HEK293 (cell line): ENCODE results near the gene UQCRFS1.

Experiments
- CTCF ChIA-PET: fragments of 350-600 bp; formaldehyde crosslinking; extraction: SDS; loops from one replicate; lab custom pipeline; 2021; ENCODE audit warnings: antibody characterized with exemption; lab: Yijun Ruan, JAX
- POLR2A ChIA-PET: fragments of 300-600 bp; formaldehyde crosslinking; extraction: SDS; loops from one replicate; lab custom pipeline; 2020; ENCODE audit warnings: antibody characterized with exemption, inconsistent platforms; lab: Yijun Ruan, JAX
- H3K27ac ChIP-seq: fragments of 200-500 bp; sonication (Bioruptor generic); 2 replicates; pipeline ENCODE4 v1.5.1; 2014; ENCODE audit warnings: low read depth, low read length, control low read depth, inconsistent platforms; ENCODE audit errors: extremely low read depth
- H3K36me3 ChIP-seq, 2 experiments: fragments of 200-500 bp in 1 of 2; sonication (Bioruptor generic) in 1 of 2; 1 replicate in 1 of 2; 2 replicates in 1 of 2; pipeline ENCODE4 v1.5.1; 2014 to 2017; ENCODE audit warnings: inconsistent platforms in 2 of 2, low read length in 2 of 2; ENCODE audit not compliant: control insufficient read depth in 2 of 2, insufficient read depth in 1 of 2
- H3K4me1 ChIP-seq: fragments of 200-500 bp; sonication (Bioruptor generic); 2 replicates; pipeline ENCODE4 v1.5.1; 2014; ENCODE audit warnings: mild to moderate bottlenecking, low read length, inconsistent platforms; ENCODE audit not compliant: control insufficient read depth, insufficient read depth
- H3K4me3 ChIP-seq: 2 replicates; pipeline ENCODE4 v1.5.1; 2011; ENCODE audit warnings: low read depth, mild to moderate bottlenecking, control low read depth, low read length, moderate library complexity
- H3K9me3 ChIP-seq: fragments of 200-500 bp; sonication (Bioruptor generic); 2 replicates; pipeline ENCODE4 v1.5.1; 2014; ENCODE audit warnings: low read depth, low read length, inconsistent platforms; ENCODE audit not compliant: control insufficient read depth, insufficient read depth
- HOXC10 ChIP-seq: sonication (generic); formaldehyde crosslinking; IDR thresholded peaks from 2 replicates; pipeline ENCODE4 v1.8.1; 2023; ENCODE audit warnings: mild to moderate bottlenecking, missing genetic modification reagents
- KLF7 ChIP-seq: fragments of 450-650 bp; formaldehyde crosslinking; IDR thresholded peaks from 2 replicates; pipeline ENCODE4 v1.5.1; 2016; ENCODE audit warnings: missing biosample characterization, missing genetic modification characterization, borderline replicate concordance
- SALL2 ChIP-seq: fragments of 450-650 bp; formaldehyde crosslinking; IDR thresholded peaks from 2 replicates; pipeline ENCODE4 v1.5.0; 2017; ENCODE audit warnings: missing biosample characterization, mild to moderate bottlenecking, missing genetic modification characterization, borderline replicate concordance
- SP2 ChIP-seq: fragments of 450-650 bp; formaldehyde crosslinking; IDR thresholded peaks from 2 replicates; pipeline ENCODE4 v1.5.1; 2016; ENCODE audit warnings: missing biosample characterization, missing genetic modification characterization
- SP3 ChIP-seq: fragments of 450-650 bp; formaldehyde crosslinking; IDR thresholded peaks from 2 replicates; pipeline ENCODE4 v1.5.1; 2016; ENCODE audit warnings: missing biosample characterization, missing genetic modification characterization
- YY2 ChIP-seq: fragments of 450-650 bp; formaldehyde crosslinking; IDR thresholded peaks from 2 replicates; pipeline ENCODE4 v1.5.1; 2016; ENCODE audit warnings: missing biosample characterization, missing genetic modification characterization
- ZBTB48 ChIP-seq: fragments of 450-650 bp; formaldehyde crosslinking; IDR thresholded peaks from 2 replicates; pipeline ENCODE4 v1.5.1; 2016; ENCODE audit warnings: missing biosample characterization, missing genetic modification characterization
- ZBTB49 ChIP-seq: fragments of 450-650 bp; formaldehyde crosslinking; IDR thresholded peaks from 2 replicates; pipeline ENCODE4 v1.5.1; 2016; ENCODE audit warnings: missing biosample characterization, missing genetic modification characterization, low read depth
- ZFHX2 ChIP-seq: fragments of 450-650 bp; formaldehyde crosslinking; conservative IDR thresholded peaks from 2 replicates; pipeline ENCODE4 v1.5.1; 2016; ENCODE audit warnings: missing biosample characterization, missing genetic modification characterization
- ZNF132 ChIP-seq: fragments of 450-650 bp; formaldehyde crosslinking; IDR thresholded peaks from 2 replicates; pipeline ENCODE4 v1.5.1; 2017; ENCODE audit warnings: missing biosample characterization, missing genetic modification characterization, borderline replicate concordance
- ZNF133 ChIP-seq: fragments of 450-650 bp; formaldehyde crosslinking; IDR thresholded peaks from 2 replicates; pipeline ENCODE4 v1.5.1; 2016; ENCODE audit warnings: missing biosample characterization, missing genetic modification characterization
- ZNF146 ChIP-seq: fragments of 450-650 bp; formaldehyde crosslinking; IDR thresholded peaks from 2 replicates; pipeline ENCODE4 v1.5.1; 2016; ENCODE audit warnings: missing biosample characterization, missing genetic modification characterization
- ZNF169 ChIP-seq: fragments of 450-650 bp; formaldehyde crosslinking; IDR thresholded peaks from 2 replicates; pipeline ENCODE4 v1.5.1; 2016; ENCODE audit warnings: missing biosample characterization, missing genetic modification characterization
- ZNF175 ChIP-seq: fragments of 450-650 bp; formaldehyde crosslinking; IDR thresholded peaks from 2 replicates; pipeline ENCODE4 v1.5.1; 2016; ENCODE audit warnings: missing biosample characterization, missing genetic modification characterization
- ZNF184 ChIP-seq: fragments of 450-650 bp; IDR thresholded peaks from 2 replicates; pipeline ENCODE4 v1.5.1; 2018; ENCODE audit warnings: missing biosample characterization, mild to moderate bottlenecking, missing genetic modification characterization
- ZNF23 ChIP-seq: fragments of 450-650 bp; formaldehyde crosslinking; IDR thresholded peaks from 2 replicates; pipeline ENCODE4 v1.5.1; 2016; ENCODE audit warnings: missing biosample characterization, missing genetic modification characterization, borderline replicate concordance
- ZNF302 ChIP-seq: fragments of 450-650 bp; formaldehyde crosslinking; IDR thresholded peaks from 2 replicates; pipeline ENCODE4 v1.5.1; 2016; ENCODE audit warnings: missing biosample characterization, missing genetic modification characterization, low read depth
- ZNF341 ChIP-seq: fragments of 450-650 bp; formaldehyde crosslinking; IDR thresholded peaks from 2 replicates; pipeline ENCODE4; 2016; ENCODE audit warnings: low read depth, missing biosample characterization, missing genetic modification characterization
- ZNF350 ChIP-seq: fragments of 450-650 bp; formaldehyde crosslinking; IDR thresholded peaks from 2 replicates; pipeline ENCODE4 v1.5.0; 2017; ENCODE audit warnings: missing biosample characterization, mild to moderate bottlenecking, missing genetic modification characterization
- ZNF426 ChIP-seq: fragments of 450-650 bp; formaldehyde crosslinking; IDR thresholded peaks from 2 replicates; pipeline ENCODE4 v1.5.1; 2017; ENCODE audit warnings: missing biosample characterization, missing genetic modification characterization, mild to moderate bottlenecking, inconsistent platforms, moderate library complexity
- ZNF529 ChIP-seq: fragments of 450-650 bp; formaldehyde crosslinking; IDR thresholded peaks from 2 replicates; pipeline ENCODE4 v1.5.1; 2017; ENCODE audit warnings: missing genetic modification characterization, missing biosample characterization; ENCODE audit not compliant: insufficient replicate concordance
- ZNF549 ChIP-seq: fragments of 450-650 bp; IDR thresholded peaks from 2 replicates; pipeline ENCODE4 v1.5.1; 2018; ENCODE audit warnings: missing biosample characterization, missing genetic modification characterization, mild to moderate bottlenecking, inconsistent platforms, moderate library complexity
- ZNF558 ChIP-seq: fragments of 450-650 bp; formaldehyde crosslinking; IDR thresholded peaks from 2 replicates; pipeline ENCODE4 v1.5.1; 2016; ENCODE audit warnings: missing biosample characterization, missing genetic modification characterization
- ZNF571 ChIP-seq: fragments of 450-650 bp; formaldehyde crosslinking; IDR thresholded peaks from 2 replicates; pipeline ENCODE4 v1.5.0; 2017; ENCODE audit warnings: missing biosample characterization, missing genetic modification characterization
- ZNF600 ChIP-seq: fragments of 450-650 bp; formaldehyde crosslinking; IDR thresholded peaks from 2 replicates; pipeline ENCODE4 v1.5.1; 2016; ENCODE audit warnings: missing biosample characterization, missing genetic modification characterization
- ZNF629 ChIP-seq: fragments of 450-650 bp; formaldehyde crosslinking; IDR thresholded peaks from 2 replicates; pipeline ENCODE4 v1.5.1; 2017; ENCODE audit warnings: missing biosample characterization, missing genetic modification characterization
- TF ChIP-seq, protein P1 (sequence below): fragments of 450-650 bp; formaldehyde crosslinking; IDR thresholded peaks from 2 replicates; pipeline ENCODE4 v1.5.1; 2016; ENCODE audit warnings: missing biosample characterization, missing genetic modification characterization
- TF ChIP-seq, protein P2 (sequence below): fragments of 450-650 bp; formaldehyde crosslinking; IDR thresholded peaks from 2 replicates; pipeline ENCODE4 v1.5.1; 2016; ENCODE audit warnings: missing biosample characterization, missing genetic modification characterization, borderline replicate concordance

Gene UQCRFS1

GRCh38 chr19:29211562-29212355 is 1.2 kb downstream of the UQCRFS1 start:
- peak overlapping the region; percentile 95 for H3K27ac ChIP-seq
- ChIA-PET POLR2A (interaction anchor here (0.6 to 1.0 kb wide), 4 partner anchors 18 to 677 kb away, joined by 3 to 4 read pairs (median 3); no protein-coding TSS in a partner anchor), CTCF (interaction anchor here (1.0 kb wide), 1 partner anchor 10 kb away, joined by 5 read pairs; no protein-coding TSS in a partner anchor)
- peak overlapping the region; percentile 79 for H3K4me3 ChIP-seq
- peaks cover 28 to 29% of the 10 kb centered on the region in 2 experiments for H3K36me3 ChIP-seq
- no peaks in the 10 kb centered on the region; the same call in 1 of the 2 replicates for H3K9me3 ChIP-seq
- peaks cover 31% of the 10 kb centered on the region for H3K4me1 ChIP-seq
- TF ChIP-seq ZNF600 (tag by site-specific recombination) = 0 out of 2 replicates have a peak, but pooled peaks have one; percentile 24
- TF ChIP-seq ZNF133 (tag by site-specific recombination) = no peak
- TF ChIP-seq ZNF132 (tag by site-specific recombination) = no peak
- 0 out of 2 replicates have a peak, but pooled peaks have one; percentile 11 for TF ChIP-seq ZNF629 (tag by site-specific recombination)
- TF ChIP-seq ZNF302 (tag by site-specific recombination) = no peak
- TF ChIP-seq ZNF350 (tag by site-specific recombination) = no peak
- TF ChIP-seq ZBTB49 = no peak
- TF ChIP-seq SP2 (tag by site-specific recombination) = no peak
- no peak for TF ChIP-seq SP3 (tag by site-specific recombination)
- no peak; the same call in 1 of the 2 replicates for TF ChIP-seq ZNF146 (tag by site-specific recombination)
- peak; percentile 73 for TF ChIP-seq YY2 (tag by site-specific recombination)
- TF ChIP-seq ZNF558 (tag by site-specific recombination) = no peak
- TF ChIP-seq, protein P1, sequence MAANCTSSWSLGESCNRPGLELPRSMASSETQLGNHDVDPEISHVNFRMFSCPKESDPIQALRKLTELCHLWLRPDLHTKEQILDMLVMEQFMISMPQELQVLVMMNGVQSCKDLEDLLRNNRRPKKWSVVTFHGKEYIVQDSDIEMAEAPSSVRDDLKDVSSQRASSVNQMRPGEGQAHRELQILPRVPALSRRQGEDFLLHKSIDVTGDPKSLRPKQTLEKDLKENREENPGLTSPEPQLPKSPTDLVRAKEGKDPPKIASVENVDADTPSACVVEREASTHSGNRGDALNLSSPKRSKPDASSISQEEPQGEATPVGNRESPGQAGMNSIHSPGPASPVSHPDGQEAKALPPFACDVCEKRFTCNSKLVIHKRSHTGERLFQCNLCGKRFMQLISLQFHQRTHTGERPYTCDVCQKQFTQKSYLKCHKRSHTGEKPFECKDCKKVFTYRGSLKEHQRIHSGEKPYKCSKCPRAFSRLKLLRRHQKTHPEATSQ (tag by site-specific recombination) = no peak
- no peak for TF ChIP-seq HOXC10 (CRISPR knock-in tag)
- TF ChIP-seq ZNF184 = no peak
- TF ChIP-seq ZNF571 (tag by site-specific recombination) = no peak
- no peak for TF ChIP-seq ZBTB48 (tag by site-specific recombination)
- peak; percentile 57 for TF ChIP-seq ZFHX2 (tag by site-specific recombination)
- TF ChIP-seq ZNF169 (tag by site-specific recombination) = no peak
- TF ChIP-seq ZNF175 (tag by site-specific recombination) = no peak
- TF ChIP-seq KLF7 = no peak
- peak; percentile 8; the same call in 1 of the 2 replicates for TF ChIP-seq ZNF341
- no peak for TF ChIP-seq ZNF23
- no peak for TF ChIP-seq SALL2 (tag by site-specific recombination)
- no peak for TF ChIP-seq ZNF426
- no peak for TF ChIP-seq ZNF529 (tag by site-specific recombination)
- TF ChIP-seq, protein P2, sequence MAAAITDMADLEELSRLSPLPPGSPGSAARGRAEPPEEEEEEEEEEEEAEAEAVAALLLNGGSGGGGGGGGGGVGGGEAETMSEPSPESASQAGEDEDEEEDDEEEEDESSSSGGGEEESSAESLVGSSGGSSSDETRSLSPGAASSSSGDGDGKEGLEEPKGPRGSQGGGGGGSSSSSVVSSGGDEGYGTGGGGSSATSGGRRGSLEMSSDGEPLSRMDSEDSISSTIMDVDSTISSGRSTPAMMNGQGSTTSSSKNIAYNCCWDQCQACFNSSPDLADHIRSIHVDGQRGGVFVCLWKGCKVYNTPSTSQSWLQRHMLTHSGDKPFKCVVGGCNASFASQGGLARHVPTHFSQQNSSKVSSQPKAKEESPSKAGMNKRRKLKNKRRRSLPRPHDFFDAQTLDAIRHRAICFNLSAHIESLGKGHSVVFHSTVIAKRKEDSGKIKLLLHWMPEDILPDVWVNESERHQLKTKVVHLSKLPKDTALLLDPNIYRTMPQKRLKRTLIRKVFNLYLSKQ = no peak
- no peak for TF ChIP-seq ZNF549 (tag by site-specific recombination)
